Ishikawa (cell line): ENCODE results near the gene TOP2A.

Experiments
- CEBPB ChIP-seq: IDR thresholded peaks from 2 replicates; pipeline ENCODE4 v1.6.1; 2012
- CREB1 ChIP-seq: IDR thresholded peaks from 2 replicates; pipeline ENCODE4 v1.6.1; 2012; ENCODE audit warnings: low read depth
- EGR1 ChIP-seq: IDR thresholded peaks from 2 replicates; pipeline ENCODE4 v1.6.1; 2012
- EP300 ChIP-seq: IDR thresholded peaks from 2 replicates; pipeline ENCODE4 v1.6.1; 2012; ENCODE audit warnings: borderline replicate concordance
- FOXM1 ChIP-seq: IDR thresholded peaks from 2 replicates; pipeline ENCODE4 v1.6.1; 2012; ENCODE audit warnings: low read depth, borderline replicate concordance
- MAX ChIP-seq: IDR thresholded peaks from 2 replicates; pipeline ENCODE4 v1.6.1; 2012
- NFIC ChIP-seq: IDR thresholded peaks from 2 replicates; pipeline ENCODE4 v1.6.1; 2012
- RAD21 ChIP-seq: IDR thresholded peaks from 2 replicates; pipeline ENCODE4 v1.6.1; 2012; ENCODE audit warnings: low read depth
- REST ChIP-seq: IDR thresholded peaks from 2 replicates; pipeline ENCODE4 v1.6.1; 2012; ENCODE audit warnings: low read depth, mild to moderate bottlenecking
- TAF1 ChIP-seq: IDR thresholded peaks from 2 replicates; pipeline ENCODE4 v1.6.1; 2012; ENCODE audit warnings: low read depth, mild to moderate bottlenecking
- TCF12 ChIP-seq: IDR thresholded peaks from 2 replicates; pipeline ENCODE4 v1.6.1; 2012; ENCODE audit warnings: low read depth
- TEAD4 ChIP-seq: IDR thresholded peaks from 2 replicates; pipeline ENCODE4 v1.6.1; 2012
- USF1 ChIP-seq: IDR thresholded peaks from 2 replicates; pipeline ENCODE4 v1.6.1; 2012
- YY1 ChIP-seq: IDR thresholded peaks from 2 replicates; pipeline ENCODE4 v1.6.1; 2012; ENCODE audit warnings: low read depth
- ZBTB7A ChIP-seq: IDR thresholded peaks from 2 replicates; pipeline ENCODE4 v1.6.1; 2012; ENCODE audit warnings: low read depth

TOP2A gene

GRCh38 chr17:40378966-40379365 lies 38.7 kb downstream of the TOP2A start:
- no peak for TF ChIP-seq REST
- TF ChIP-seq USF1: no peak

- no peak for TF ChIP-seq REST
- no peak for TF ChIP-seq TEAD4
- TF ChIP-seq CREB1: no peak
- no peak for TF ChIP-seq TAF1
- no peak for TF ChIP-seq ZBTB7A
- TF ChIP-seq TCF12: no peak
- no peak for TF ChIP-seq FOXM1
- no peak for TF ChIP-seq YY1
- no peak for TF ChIP-seq CEBPB
- TF ChIP-seq USF1: no peak
- no peak for TF ChIP-seq EP300
- TF ChIP-seq NFIC: no peak
- no peak for TF ChIP-seq RAD21
- no peak for TF ChIP-seq EGR1
- TF ChIP-seq MAX: no peak
Observed at GRCh38 chr17:40377832-40378231, 39.9 kb downstream of the TOP2A start.

- no peak for TF ChIP-seq TEAD4
- no peak for TF ChIP-seq FOXM1
- TF ChIP-seq RAD21: no peak
- no peak for TF ChIP-seq USF1
- TF ChIP-seq EGR1: no peak
- TF ChIP-seq NFIC: no peak
- TF ChIP-seq YY1: no peak
- no peak for TF ChIP-seq TCF12
- TF ChIP-seq MAX: no peak
- no peak for TF ChIP-seq REST
- TF ChIP-seq EP300: no peak
- no peak for TF ChIP-seq TAF1
Observed at GRCh38 chr17:40374821-40375498, 42.7 kb downstream of the TOP2A start.

GRCh38 chr17:40373999-40374398 lies 43.7 kb downstream of the TOP2A start:
- TF ChIP-seq ZBTB7A: no peak
- no peak for TF ChIP-seq TCF12
- no peak for TF ChIP-seq CREB1
- no peak for TF ChIP-seq USF1
- TF ChIP-seq TEAD4: no peak
- no peak for TF ChIP-seq REST
- TF ChIP-seq RAD21: no peak
- no peak for TF ChIP-seq FOXM1
- no peak for TF ChIP-seq EGR1
- TF ChIP-seq MAX: no peak
- no peak for TF ChIP-seq YY1
- no peak for TF ChIP-seq TAF1
- no peak for TF ChIP-seq CEBPB
- TF ChIP-seq NFIC: no peak
- TF ChIP-seq EP300: no peak
